Measurements from ENCODE around the gene FHIT.
"Not testable (repeated sequence)": the region's sequence is repeated elsewhere in the genome, so short reads cannot be mapped to it uniquely, and the experiment has no call there.

The FHIT gene

DNA sequence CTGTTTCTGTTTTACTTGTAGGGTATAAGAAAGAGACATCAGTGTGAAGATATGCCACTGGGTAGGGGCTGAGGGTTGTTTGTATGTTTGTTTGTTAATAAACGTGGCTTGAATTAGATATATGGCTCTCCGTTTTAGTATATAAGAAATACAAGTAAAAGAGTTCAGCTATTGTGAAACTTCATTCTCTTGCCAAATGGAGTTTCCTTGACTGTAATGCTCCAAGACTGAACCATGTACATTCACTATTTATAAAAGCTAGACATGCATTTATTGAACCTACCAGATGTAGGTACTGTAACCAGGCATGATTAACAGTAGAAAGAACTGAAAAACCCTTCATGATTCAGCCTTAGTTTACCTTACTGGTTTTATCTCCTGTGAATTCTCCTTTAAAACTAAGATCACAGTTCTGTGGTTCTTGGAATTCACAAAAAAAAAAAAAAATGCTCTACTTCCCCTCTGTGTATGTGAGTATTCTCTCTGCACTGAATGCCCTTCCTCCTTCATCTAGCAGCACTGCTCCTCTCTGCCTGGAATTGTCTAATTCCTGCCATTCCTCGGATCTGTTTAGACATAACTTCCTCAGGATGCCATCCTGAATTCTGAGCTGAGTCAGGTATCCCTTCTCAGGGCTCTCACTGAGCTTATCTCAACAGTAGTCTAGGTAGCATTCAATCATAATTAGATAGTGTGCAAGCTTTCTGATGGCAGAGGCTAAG lies 504.4 kb downstream of the FHIT start:
- DNase-seq, result no peak

GRCh38 chr3:60746043-60746638 lies 505.1 kb downstream of the FHIT start:
- no peak for DNase-seq

- DNase-seq, result peak; percentile 49
These were observed 507.6 kb downstream of the FHIT start for GRCh38 chr3:60743631-60744164.

GRCh38 chr3:60742606-60743145 lies 508.6 kb downstream of the FHIT start:
- no peak for DNase-seq

GRCh38 chr3:60737633-60738399 lies 513.4 kb downstream of the FHIT start:
- DNase-seq, result no peak

GRCh38 chr3:60730371-60730770 lies 520.9 kb downstream of the FHIT start:
- DNase-seq, result no peak

- no peak for DNase-seq
These were observed 522.2 kb downstream of the FHIT start for GRCh38 chr3:60729056-60729455.

DNA sequence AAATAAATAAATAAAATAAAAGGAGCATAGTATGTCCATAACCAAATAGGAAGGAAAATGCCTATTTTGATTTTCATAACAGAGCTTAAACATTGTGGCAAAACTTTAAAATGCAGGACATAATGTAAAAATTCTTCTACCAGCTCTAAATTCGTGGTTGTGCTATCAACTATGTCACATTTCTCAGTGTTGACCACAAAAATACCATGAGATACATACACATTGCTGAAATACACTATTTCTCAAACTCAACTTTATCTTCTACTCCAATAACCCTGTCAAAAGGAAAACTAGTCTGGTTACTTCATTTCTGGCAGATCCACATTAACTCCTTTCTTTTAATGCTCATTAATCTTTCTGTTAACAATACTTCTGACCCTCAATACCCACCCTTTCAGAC lies 523.2 kb downstream of the FHIT start:
- DNase-seq, result no peak

DNA sequence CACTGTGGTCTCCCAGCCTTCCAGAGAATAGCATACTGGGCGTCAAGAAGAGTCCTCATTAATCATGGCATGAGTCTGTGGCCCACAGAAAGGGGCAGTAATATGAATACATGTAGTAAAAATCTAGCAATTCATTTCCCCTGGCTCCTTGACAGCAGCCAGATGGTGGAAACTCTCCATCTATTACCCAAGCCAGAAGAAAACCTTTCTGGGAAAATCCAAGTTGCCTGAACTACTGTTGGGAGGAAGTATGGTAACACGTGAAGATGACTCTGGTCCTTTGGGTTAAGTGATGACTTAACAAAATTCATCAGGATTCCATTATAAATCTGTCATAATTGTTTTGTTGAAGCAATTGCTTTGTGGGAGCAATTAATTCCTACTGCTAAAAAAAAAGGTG lies 530.5 kb downstream of the FHIT start:
- no peak for DNase-seq

DNA sequence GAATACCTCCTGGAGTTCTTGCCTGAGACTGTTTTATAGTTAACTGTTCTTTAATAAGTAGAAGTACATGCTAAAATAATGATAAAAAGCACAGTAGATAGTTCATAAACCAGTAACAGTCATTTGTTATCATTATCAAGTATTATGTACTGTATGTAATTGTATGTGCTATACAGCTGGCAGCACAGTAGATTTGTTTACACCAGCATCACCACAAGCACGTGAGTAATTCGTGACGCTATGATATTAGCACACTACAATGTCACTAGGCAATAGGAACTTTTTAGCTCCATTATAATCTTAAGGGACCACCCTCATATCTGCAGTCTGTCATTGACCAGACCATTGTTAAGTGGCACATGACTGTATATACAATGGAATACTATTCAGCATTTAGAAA lies 534.7 kb downstream of the FHIT start:
- no peak for DNase-seq

- no peak for DNase-seq
These were observed 542.9 kb downstream of the FHIT start for GRCh38 chr3:60708191-60708975.

DNA sequence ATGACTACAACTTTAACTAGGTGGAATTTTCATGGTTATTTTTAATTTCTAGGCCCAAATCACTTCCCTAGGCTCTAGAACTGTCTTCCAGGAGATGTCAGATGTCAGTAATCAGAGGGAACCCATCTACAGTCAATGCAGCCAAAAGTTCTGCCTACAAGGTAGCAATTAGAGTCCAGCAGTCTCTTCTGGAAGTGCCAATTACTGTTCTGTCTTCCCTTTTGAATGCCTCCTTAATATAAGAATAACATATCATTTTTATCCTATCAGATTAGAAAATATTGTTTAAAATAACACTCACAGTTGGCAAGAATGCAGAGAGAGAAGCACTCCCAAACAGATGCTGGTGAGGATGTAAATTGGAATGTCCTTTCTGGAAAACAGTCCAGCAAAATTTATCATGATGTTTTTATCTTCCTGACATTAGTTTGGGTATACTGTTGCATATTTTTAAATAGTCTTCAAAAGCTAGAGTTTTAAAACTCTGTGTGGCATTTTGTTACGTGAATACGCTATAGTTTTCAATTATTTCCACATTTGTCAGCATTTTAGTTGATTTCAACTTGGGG lies 543.7 kb downstream of the FHIT start:
- DNase-seq, result no peak

- DNase-seq, result no peak
These were observed 547.1 kb downstream of the FHIT start for GRCh38 chr3:60703956-60704736.

GRCh38 chr3:60703008-60703407 lies 548.2 kb downstream of the FHIT start:
- DNase-seq, result no peak

DNA sequence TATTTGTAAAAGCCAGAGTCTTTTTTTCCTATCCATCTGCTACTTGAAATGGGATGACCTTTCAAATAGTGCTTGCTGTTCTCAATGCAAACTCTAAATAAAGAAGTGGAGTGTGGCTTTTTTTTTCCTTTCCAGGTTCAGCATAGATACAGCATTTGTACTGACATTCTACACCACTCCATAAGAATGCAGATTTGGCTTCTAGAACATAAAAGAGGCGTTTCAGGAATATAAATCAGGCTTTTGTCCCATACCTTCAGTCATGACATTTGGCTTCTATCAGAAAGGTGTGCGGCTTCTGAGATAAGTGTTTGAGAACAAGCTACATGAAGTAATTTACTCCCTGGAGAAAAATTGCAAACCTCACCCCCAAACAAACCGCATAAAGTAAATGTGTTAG lies 553.1 kb downstream of the FHIT start:
- DNase-seq, result no peak

DNA sequence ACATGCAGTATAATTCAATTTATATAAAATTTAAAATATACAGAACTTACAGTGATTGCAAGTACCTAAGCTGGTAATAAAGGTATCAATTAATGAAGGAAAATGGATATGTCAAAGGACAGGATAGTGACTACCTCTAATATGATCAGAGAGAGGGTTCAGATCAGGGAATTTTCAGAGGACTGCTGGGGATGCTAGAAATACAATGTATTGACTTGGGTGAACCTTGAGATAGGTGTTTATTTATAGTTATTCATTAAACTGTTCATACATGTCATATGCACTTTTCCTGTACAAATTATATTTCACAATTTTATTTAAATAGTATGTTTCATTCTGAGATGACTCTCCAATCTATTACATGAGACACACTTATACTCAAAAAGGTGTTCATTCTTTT lies 554.1 kb downstream of the FHIT start:
- no peak for DNase-seq

GRCh38 chr3:60696428-60697125 lies 554.7 kb downstream of the FHIT start:
- DNase-seq, result no peak

- no peak for DNase-seq
These were observed 575.8 kb downstream of the FHIT start for GRCh38 chr3:60675424-60675823.

- no peak for DNase-seq
These were observed 576.4 kb downstream of the FHIT start for GRCh38 chr3:60674870-60675269.

DNA sequence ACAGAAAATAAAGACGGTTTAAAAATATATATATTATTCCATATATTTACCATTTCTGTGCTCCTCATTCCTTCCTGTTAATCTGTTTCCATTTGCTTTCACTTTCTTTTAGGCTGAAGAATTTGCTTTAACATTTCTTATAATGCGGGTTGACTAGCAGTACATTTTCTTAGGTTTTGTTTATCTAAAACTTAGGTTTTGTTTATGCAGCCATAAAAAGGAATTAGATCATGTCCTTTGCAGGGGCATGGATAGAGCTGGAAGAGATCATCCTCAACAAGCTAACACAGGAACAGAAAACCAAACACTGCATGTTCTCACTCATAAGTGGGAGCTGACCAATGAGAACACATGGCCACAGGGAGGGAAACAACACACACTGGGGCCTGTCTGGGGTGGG lies 578.1 kb downstream of the FHIT start:
- no peak for DNase-seq

DNA sequence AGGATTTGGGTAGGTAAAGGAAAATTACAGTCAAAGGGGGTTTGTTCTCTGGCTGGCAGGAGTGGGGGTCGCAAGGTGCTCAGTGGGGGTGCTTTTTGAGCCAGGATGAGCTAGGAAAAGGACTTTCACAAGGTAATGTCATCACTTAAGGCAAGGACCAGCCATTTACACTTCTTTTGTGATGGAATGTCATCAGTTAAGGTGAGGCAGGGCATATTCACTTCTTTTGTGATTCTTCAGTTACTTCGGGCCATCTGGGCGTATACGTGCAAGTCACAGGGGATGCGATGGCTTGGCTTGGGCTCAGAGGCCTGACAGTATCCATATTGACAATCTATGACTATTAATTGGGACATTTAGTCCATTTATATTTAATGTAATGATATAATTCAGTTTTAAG lies 578.9 kb downstream of the FHIT start:
- DNase-seq, result not testable (repeated sequence)
